Measurements from ENCODE around the gene F2R. TPM values are rescaled to one million over a fixed set of nuclear protein-coding genes. Genes with fewer than 3 reads are reported as not detected.

The F2R gene
- total RNA-seq, 1 experiment from 2014 or later, result 16.9 TPM

DNA sequence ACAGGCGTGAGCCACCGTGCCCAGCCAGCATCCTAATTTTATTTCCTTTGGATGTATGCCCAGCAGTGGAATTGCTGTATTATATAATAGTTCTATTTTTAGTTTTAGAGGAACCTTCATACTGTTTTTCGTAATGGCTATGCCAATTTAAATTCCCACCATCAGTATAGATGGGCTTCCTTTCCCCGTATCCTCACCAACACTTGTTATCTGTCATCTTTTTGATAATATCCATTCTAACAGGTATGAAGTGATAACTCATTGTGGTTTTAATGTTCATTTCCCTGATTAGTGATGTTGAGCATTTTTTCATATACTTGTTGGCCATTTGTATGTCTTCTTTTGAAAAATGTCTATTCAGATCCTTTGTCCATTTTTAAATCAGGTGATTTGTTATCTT is 13.0 kb downstream of the F2R start:
- TF ChIP-seq, protein P1, sequence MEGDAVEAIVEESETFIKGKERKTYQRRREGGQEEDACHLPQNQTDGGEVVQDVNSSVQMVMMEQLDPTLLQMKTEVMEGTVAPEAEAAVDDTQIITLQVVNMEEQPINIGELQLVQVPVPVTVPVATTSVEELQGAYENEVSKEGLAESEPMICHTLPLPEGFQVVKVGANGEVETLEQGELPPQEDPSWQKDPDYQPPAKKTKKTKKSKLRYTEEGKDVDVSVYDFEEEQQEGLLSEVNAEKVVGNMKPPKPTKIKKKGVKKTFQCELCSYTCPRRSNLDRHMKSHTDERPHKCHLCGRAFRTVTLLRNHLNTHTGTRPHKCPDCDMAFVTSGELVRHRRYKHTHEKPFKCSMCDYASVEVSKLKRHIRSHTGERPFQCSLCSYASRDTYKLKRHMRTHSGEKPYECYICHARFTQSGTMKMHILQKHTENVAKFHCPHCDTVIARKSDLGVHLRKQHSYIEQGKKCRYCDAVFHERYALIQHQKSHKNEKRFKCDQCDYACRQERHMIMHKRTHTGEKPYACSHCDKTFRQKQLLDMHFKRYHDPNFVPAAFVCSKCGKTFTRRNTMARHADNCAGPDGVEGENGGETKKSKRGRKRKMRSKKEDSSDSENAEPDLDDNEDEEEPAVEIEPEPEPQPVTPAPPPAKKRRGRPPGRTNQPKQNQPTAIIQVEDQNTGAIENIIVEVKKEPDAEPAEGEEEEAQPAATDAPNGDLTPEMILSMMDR (conservative IDR thresholded peaks at IDR 0.05; ENCODE audit: low read depth, low read length), result no peak
- Histone ChIP-seq H3K9ac (ENCODE audit: low read length) (no peak overlapping the region), H3K79me2 (ENCODE audit: low read length) (no peaks in the 10 kb centered on the region), H3K27ac (ENCODE audit: low read length) (no peak overlapping the region), H3K9me3 (ENCODE audit: low read length) (peaks cover 6% of the 10 kb centered on the region; the same call in 1 of the 2 replicates), H3K36me3 (ENCODE audit: low read depth, low read length) (peaks cover 7% of the 10 kb centered on the region; the same call in 1 of the 2 replicates), H3K27me3 (ENCODE audit: low read length) (no peaks in the 10 kb centered on the region), H2AFZ (ENCODE audit: low read length) (no peak overlapping the region), H3K4me1 (ENCODE audit: insufficient read depth, low read length) (no peaks in the 10 kb centered on the region), H4K20me1 (ENCODE audit: low read length) (no peaks in the 10 kb centered on the region), H3K9me2 (replicated peaks; ENCODE audit: low read length) (no peaks in the 10 kb centered on the region), H3K4me2 (ENCODE audit: low read length) (no peak overlapping the region), H3F3A (ENCODE audit: low read length, unreplicated experiment) (no peaks in the 10 kb centered on the region), H3K4me3 (ENCODE audit: low read length) (no peak overlapping the region)
- ATAC-seq (no peak), DNase-seq (no peak)
- intact Hi-C loops (cut with micrococcal nuclease), result no loop called here
- no TSS peak for BruUV-seq (replicated peaks)
- CTCF ChIA-PET, result no interaction called here
- POLR2A ChIA-PET (ENCODE audit: unreplicated experiment), result no interaction called here

GRCh38 chr5:76729373-76730290 is 13.7 kb downstream of the F2R start:
- ChIA-PET POLR2A (ENCODE audit: unreplicated experiment) (no interaction called here), CTCF (no interaction called here)
- intact Hi-C loops (cut with micrococcal nuclease), result no loop called here
- Histone ChIP-seq H3K9me2 (replicated peaks; ENCODE audit: low read length) (no peaks in the 10 kb centered on the region), H3F3A (ENCODE audit: low read length, unreplicated experiment) (no peaks in the 10 kb centered on the region), H3K4me2 (ENCODE audit: low read length) (no peak overlapping the region), H4K20me1 (ENCODE audit: low read length) (no peaks in the 10 kb centered on the region), H2AFZ (ENCODE audit: low read length) (no peak overlapping the region), H3K27ac (ENCODE audit: low read length) (no peak overlapping the region), H3K9me3 (ENCODE audit: low read length) (peaks cover 6% of the 10 kb centered on the region; the same call in 1 of the 2 replicates), H3K4me3 (ENCODE audit: low read length) (no peak overlapping the region), H3K36me3 (ENCODE audit: low read depth, low read length) (peaks cover 7% of the 10 kb centered on the region; the same call in 1 of the 2 replicates), H3K79me2 (ENCODE audit: low read length) (no peaks in the 10 kb centered on the region), H3K9ac (ENCODE audit: low read length) (no peak overlapping the region), H3K4me1 (ENCODE audit: insufficient read depth, low read length) (no peaks in the 10 kb centered on the region), H3K27me3 (ENCODE audit: low read length) (no peaks in the 10 kb centered on the region)
- DNase-seq (no peak), ATAC-seq (no peak)
- no peak for TF ChIP-seq EZH2 (IDR thresholded peaks at IDR 0.05; ENCODE audit: low read length, unreplicated experiment)
- TF ChIP-seq, protein P1 (conservative IDR thresholded peaks at IDR 0.05; ENCODE audit: low read depth, low read length), result no peak
- TF ChIP-seq EZH2phosphoT487 (IDR thresholded peaks at IDR 0.05; ENCODE audit: borderline replicate concordance, low read length), result no peak
- no TSS peak for BruUV-seq (replicated peaks)

GRCh38 chr5:76732405-76733048 is 16.6 kb downstream of the F2R start:
- Histone ChIP-seq H3K4me2 (ENCODE audit: low read length) (no peak overlapping the region), H3K79me2 (ENCODE audit: low read length) (no peaks in the 10 kb centered on the region), H3K27ac (ENCODE audit: low read length) (no peak overlapping the region), H3K4me1 (ENCODE audit: insufficient read depth, low read length) (no peaks in the 10 kb centered on the region), H3K4me3 (ENCODE audit: low read length) (no peak overlapping the region), H3K9me3 (ENCODE audit: low read length) (peaks cover 6% of the 10 kb centered on the region; the same call in 1 of the 2 replicates), H2AFZ (ENCODE audit: low read length) (no peak overlapping the region), H3K36me3 (ENCODE audit: low read depth, low read length) (peaks cover 7% of the 10 kb centered on the region; the same call in 1 of the 2 replicates), H3K27me3 (ENCODE audit: low read length) (no peaks in the 10 kb centered on the region), H3F3A (ENCODE audit: low read length, unreplicated experiment) (no peaks in the 10 kb centered on the region), H3K9me2 (replicated peaks; ENCODE audit: low read length) (no peaks in the 10 kb centered on the region), H3K9ac (ENCODE audit: low read length) (no peak overlapping the region), H4K20me1 (ENCODE audit: low read length) (no peaks in the 10 kb centered on the region)
- POLR2A ChIA-PET (ENCODE audit: unreplicated experiment), result no interaction called here
- BruUV-seq (replicated peaks), result no TSS peak
- ATAC-seq (no peak), DNase-seq (no peak)
- intact Hi-C loops (cut with micrococcal nuclease), result no loop called here
- no peak for TF ChIP-seq EZH2phosphoT487 (IDR thresholded peaks at IDR 0.05; ENCODE audit: borderline replicate concordance, low read length)
- no peak for TF ChIP-seq EZH2 (IDR thresholded peaks at IDR 0.05; ENCODE audit: low read length, unreplicated experiment)
- TF ChIP-seq, protein P1 (conservative IDR thresholded peaks at IDR 0.05; ENCODE audit: low read depth, low read length), result no peak
- CTCF ChIA-PET, result no interaction called here

All from PC-3 (cell line).